ENCODE results near the gene NRSN2.
A peak's percentile ranks its signal among the peaks of the same experiment; 100 is the strongest.
"Not testable (repeated sequence)": the region's sequence is repeated elsewhere in the genome, so short reads cannot be mapped to it uniquely, and the experiment has no call there.

The NRSN2 gene

DNA sequence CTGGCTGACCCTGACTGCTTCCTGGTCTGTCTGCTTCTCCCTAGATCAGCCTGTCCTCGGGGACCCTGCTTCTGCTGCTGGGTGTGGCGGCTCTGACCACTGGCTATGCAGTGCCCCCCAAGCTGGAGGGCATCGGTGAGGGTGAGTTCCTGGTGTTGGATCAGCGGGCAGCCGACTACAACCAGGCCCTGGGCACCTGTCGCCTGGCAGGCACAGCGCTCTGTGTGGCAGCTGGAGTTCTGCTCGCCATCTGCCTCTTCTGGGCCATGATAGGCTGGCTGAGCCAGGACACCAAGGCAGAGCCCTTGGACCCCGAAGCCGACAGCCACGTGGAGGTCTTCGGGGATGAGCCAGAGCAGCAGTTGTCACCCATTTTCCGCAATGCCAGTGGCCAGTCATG is 6.3 kb downstream of the NRSN2 start:
- Histone ChIP-seq H2AFZ (ENCODE audit: low read length) (no peak overlapping the region), H3K27me3 (ENCODE audit: insufficient read depth, low read length, poor library complexity, severe bottlenecking) (no peaks in the 10 kb centered on the region), H3K79me2 (ENCODE audit: insufficient read depth, low read length) (no peaks in the 10 kb centered on the region), H3F3A (ENCODE audit: low read depth) (no peaks in the 10 kb centered on the region), H3K9me3 (ENCODE audit: insufficient read depth, low read depth, low read length) (no peaks in the 10 kb centered on the region), H3K4me2 (ENCODE audit: low read depth, low read length, poor library complexity, severe bottlenecking) (no peak overlapping the region), H3K4me1 (ENCODE audit: insufficient read depth, low read length, poor library complexity, severe bottlenecking) (peaks cover 17% of the 10 kb centered on the region), H3K36me3 (ENCODE audit: insufficient read depth, low read length) (no peaks in the 10 kb centered on the region), H3K9ac (ENCODE audit: low read depth, low read length, poor library complexity, severe bottlenecking) (no peak overlapping the region), H3K4me3 (ENCODE audit: low read length, poor library complexity, severe bottlenecking) (no peak overlapping the region), H3K9me2 (replicated peaks; ENCODE audit: low read depth, low read length) (no peaks in the 10 kb centered on the region), H4K20me1 (ENCODE audit: insufficient read depth, low read length, poor library complexity, severe bottlenecking) (no peaks in the 10 kb centered on the region)
- TF ChIP-seq, protein P1, sequence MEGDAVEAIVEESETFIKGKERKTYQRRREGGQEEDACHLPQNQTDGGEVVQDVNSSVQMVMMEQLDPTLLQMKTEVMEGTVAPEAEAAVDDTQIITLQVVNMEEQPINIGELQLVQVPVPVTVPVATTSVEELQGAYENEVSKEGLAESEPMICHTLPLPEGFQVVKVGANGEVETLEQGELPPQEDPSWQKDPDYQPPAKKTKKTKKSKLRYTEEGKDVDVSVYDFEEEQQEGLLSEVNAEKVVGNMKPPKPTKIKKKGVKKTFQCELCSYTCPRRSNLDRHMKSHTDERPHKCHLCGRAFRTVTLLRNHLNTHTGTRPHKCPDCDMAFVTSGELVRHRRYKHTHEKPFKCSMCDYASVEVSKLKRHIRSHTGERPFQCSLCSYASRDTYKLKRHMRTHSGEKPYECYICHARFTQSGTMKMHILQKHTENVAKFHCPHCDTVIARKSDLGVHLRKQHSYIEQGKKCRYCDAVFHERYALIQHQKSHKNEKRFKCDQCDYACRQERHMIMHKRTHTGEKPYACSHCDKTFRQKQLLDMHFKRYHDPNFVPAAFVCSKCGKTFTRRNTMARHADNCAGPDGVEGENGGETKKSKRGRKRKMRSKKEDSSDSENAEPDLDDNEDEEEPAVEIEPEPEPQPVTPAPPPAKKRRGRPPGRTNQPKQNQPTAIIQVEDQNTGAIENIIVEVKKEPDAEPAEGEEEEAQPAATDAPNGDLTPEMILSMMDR (conservative IDR thresholded peaks at IDR 0.05; ENCODE audit: low read length): no peak
- no peak for TF ChIP-seq EZH2phosphoT487 (IDR thresholded peaks at IDR 0.05; ENCODE audit: borderline replicate concordance)

DNA sequence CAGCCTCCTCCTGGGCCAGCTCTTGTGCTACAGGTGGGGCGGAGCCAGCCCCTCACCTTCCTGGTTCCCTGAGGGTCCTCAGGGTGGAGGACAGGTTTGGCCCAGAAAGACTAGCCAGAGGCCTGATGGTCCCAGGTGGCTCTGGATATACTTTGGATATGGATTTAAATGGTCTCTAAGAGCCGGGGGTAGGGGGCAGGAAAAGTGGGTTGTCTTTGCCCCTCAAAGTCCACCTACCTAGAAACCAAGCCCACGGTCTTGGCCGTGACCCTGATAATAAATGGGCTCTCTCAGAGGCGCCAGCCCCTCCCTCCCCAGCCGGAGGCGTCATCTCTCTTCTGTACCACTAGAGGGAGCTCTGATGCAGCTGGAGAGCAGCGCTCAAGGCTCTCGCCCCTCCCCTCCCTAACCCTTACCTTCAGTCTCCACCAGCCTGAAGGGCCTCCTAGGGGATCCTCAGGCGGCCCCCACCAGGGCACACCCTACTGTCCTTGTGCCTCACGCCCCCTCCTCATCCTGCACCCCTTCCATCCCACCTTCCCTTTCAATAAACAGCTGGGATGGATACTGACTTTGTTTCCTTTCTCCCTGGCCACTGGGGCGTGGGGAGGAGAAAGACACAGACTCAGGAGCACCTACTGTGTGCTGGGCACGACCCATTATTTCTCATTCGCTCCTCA is 7.5 kb downstream of the NRSN2 start:
- H3K4me2 ChIP-seq (ENCODE audit: low read depth, low read length, poor library complexity, severe bottlenecking): no peak overlapping the region
- H2AFZ ChIP-seq (ENCODE audit: low read length): no peak overlapping the region

GRCh38 chr20:356154-356553 is 9.2 kb downstream of the NRSN2 start:
- H3K79me2 ChIP-seq (ENCODE audit: insufficient read depth, low read length); H3K9me2 ChIP-seq (replicated peaks; ENCODE audit: low read depth, low read length): not testable (repeated sequence)

More for the DNA sequence above, 7.5 kb downstream of the NRSN2 start:
- Histone ChIP-seq H3K4me3 (ENCODE audit: low read length, poor library complexity, severe bottlenecking) (no peak overlapping the region), H3K27me3 (ENCODE audit: insufficient read depth, low read length, poor library complexity, severe bottlenecking) (no peaks in the 10 kb centered on the region), H4K20me1 (ENCODE audit: insufficient read depth, low read length, poor library complexity, severe bottlenecking) (no peaks in the 10 kb centered on the region), H3K9me2 (replicated peaks; ENCODE audit: low read depth, low read length) (no peaks in the 10 kb centered on the region), H3K9ac (ENCODE audit: low read depth, low read length, poor library complexity, severe bottlenecking) (no peak overlapping the region), H3K36me3 (ENCODE audit: insufficient read depth, low read length) (no peaks in the 10 kb centered on the region), H3K9me3 (ENCODE audit: insufficient read depth, low read depth, low read length) (no peaks in the 10 kb centered on the region), H3K79me2 (ENCODE audit: insufficient read depth, low read length) (no peaks in the 10 kb centered on the region), H3F3A (ENCODE audit: low read depth) (no peaks in the 10 kb centered on the region), H3K4me1 (ENCODE audit: insufficient read depth, low read length, poor library complexity, severe bottlenecking) (peaks cover 10% of the 10 kb centered on the region)
- TF ChIP-seq, protein P1 (conservative IDR thresholded peaks at IDR 0.05; ENCODE audit: low read length): peak; percentile 93
- no peak for TF ChIP-seq EZH2phosphoT487 (IDR thresholded peaks at IDR 0.05; ENCODE audit: borderline replicate concordance)

DNA sequence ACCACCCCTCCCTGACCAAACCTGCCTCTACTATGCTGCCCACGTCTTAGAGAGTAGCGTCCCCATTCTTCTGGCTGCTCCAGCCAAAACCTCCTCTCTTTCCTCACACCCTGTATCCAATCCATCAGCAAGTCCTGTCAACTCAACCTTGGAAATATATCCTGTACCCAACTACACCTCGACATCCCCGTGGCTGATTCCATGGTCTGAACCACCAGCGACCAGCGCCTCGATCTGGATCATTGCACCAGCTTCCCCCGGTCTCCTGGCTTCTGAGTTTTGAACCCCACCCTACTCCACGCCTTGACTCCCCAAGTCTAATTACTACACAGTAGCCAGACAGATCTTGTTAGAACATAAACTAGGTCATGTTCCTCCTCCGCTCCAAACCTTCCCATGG is 9.8 kb downstream of the NRSN2 start:
- no peaks in the 10 kb centered on the region for H3K9me3 ChIP-seq (ENCODE audit: insufficient read depth, low read depth, low read length)
- H3K4me2 ChIP-seq (ENCODE audit: low read depth, low read length, poor library complexity, severe bottlenecking): no peak overlapping the region
- no peaks in the 10 kb centered on the region for H4K20me1 ChIP-seq (ENCODE audit: insufficient read depth, low read length, poor library complexity, severe bottlenecking)
- no peaks in the 10 kb centered on the region for H3F3A ChIP-seq (ENCODE audit: low read depth)
- no peaks in the 10 kb centered on the region for H3K79me2 ChIP-seq (ENCODE audit: insufficient read depth, low read length)
- no peaks in the 10 kb centered on the region for H3K27me3 ChIP-seq (ENCODE audit: insufficient read depth, low read length, poor library complexity, severe bottlenecking)
- H3K9me2 ChIP-seq (replicated peaks; ENCODE audit: low read depth, low read length): no peaks in the 10 kb centered on the region
- H3K36me3 ChIP-seq (ENCODE audit: insufficient read depth, low read length): no peaks in the 10 kb centered on the region
- no peak for TF ChIP-seq EZH2phosphoT487 (IDR thresholded peaks at IDR 0.05; ENCODE audit: borderline replicate concordance)
- TF ChIP-seq, protein P1 (conservative IDR thresholded peaks at IDR 0.05; ENCODE audit: low read length): no peak
- H3K4me1 ChIP-seq (ENCODE audit: insufficient read depth, low read length, poor library complexity, severe bottlenecking): peaks cover 7% of the 10 kb centered on the region
- no peak overlapping the region for H3K4me3 ChIP-seq (ENCODE audit: low read length, poor library complexity, severe bottlenecking)
- H3K9ac ChIP-seq (ENCODE audit: low read depth, low read length, poor library complexity, severe bottlenecking): no peak overlapping the region
- H2AFZ ChIP-seq (ENCODE audit: low read length): no peak overlapping the region

More at GRCh38 chr20:356154-356553, 9.2 kb downstream of the NRSN2 start:
- not testable (repeated sequence) for H4K20me1 ChIP-seq (ENCODE audit: insufficient read depth, low read length, poor library complexity, severe bottlenecking); H3K4me3 ChIP-seq (ENCODE audit: low read length, poor library complexity, severe bottlenecking); H3K4me2 ChIP-seq (ENCODE audit: low read depth, low read length, poor library complexity, severe bottlenecking); H3K4me1 ChIP-seq (ENCODE audit: insufficient read depth, low read length, poor library complexity, severe bottlenecking); H3F3A ChIP-seq (ENCODE audit: low read depth); H3K36me3 ChIP-seq (ENCODE audit: insufficient read depth, low read length); H3K9me3 ChIP-seq (ENCODE audit: insufficient read depth, low read depth, low read length); H3K9ac ChIP-seq (ENCODE audit: low read depth, low read length, poor library complexity, severe bottlenecking); H3K27me3 ChIP-seq (ENCODE audit: insufficient read depth, low read length, poor library complexity, severe bottlenecking); H2AFZ ChIP-seq (ENCODE audit: low read length)

Data from Loucy (cell line).